Stomach smooth muscle (tissue), 2 donors: ENCODE measurements around the gene TMEM80.

Experiments
- H3K27ac ChIP-seq: one replicate; pipeline ENCODE4 v1.7.0; 2013; ENCODE audit warnings: mild to moderate bottlenecking, low read length, inconsistent platforms
- H3K27me3 ChIP-seq, 2 donors: one replicate each; pipeline ENCODE4 v1.7.0; 2013; ENCODE audit warnings: low read length in 2 of 2; ENCODE audit not compliant: insufficient read depth in 2 of 2, control insufficient read depth in 1 of 2
- H3K36me3 ChIP-seq, 2 donors: one replicate each; pipeline ENCODE4 v1.7.0; 2013; ENCODE audit warnings: low read length in 2 of 2; ENCODE audit not compliant: control insufficient read depth in 2 of 2, insufficient read depth in 2 of 2
- H3K4me1 ChIP-seq: one replicate; pipeline ENCODE4 v1.7.0; 2013; ENCODE audit warnings: low read length; ENCODE audit not compliant: control insufficient read depth, insufficient read depth
- H3K4me3 ChIP-seq, 2 donors: one replicate each; pipeline ENCODE4 v1.7.0; 2013; ENCODE audit warnings: low read length in 2 of 2
- H3K9ac ChIP-seq, 2 donors: one replicate each; pipeline ENCODE4 v1.7.0; 2013; ENCODE audit warnings: low read length in 2 of 2, mild to moderate bottlenecking in 1 of 2
- H3K9me3 ChIP-seq, 2 donors: one replicate each; pipeline ENCODE4 v1.7.0; 2013; ENCODE audit warnings: low read length in 2 of 2; ENCODE audit not compliant: control insufficient read depth in 2 of 2
- donor health status: healthy.
- donor health status: Pancreatic carcinoma.

The TMEM80 gene

DNA sequence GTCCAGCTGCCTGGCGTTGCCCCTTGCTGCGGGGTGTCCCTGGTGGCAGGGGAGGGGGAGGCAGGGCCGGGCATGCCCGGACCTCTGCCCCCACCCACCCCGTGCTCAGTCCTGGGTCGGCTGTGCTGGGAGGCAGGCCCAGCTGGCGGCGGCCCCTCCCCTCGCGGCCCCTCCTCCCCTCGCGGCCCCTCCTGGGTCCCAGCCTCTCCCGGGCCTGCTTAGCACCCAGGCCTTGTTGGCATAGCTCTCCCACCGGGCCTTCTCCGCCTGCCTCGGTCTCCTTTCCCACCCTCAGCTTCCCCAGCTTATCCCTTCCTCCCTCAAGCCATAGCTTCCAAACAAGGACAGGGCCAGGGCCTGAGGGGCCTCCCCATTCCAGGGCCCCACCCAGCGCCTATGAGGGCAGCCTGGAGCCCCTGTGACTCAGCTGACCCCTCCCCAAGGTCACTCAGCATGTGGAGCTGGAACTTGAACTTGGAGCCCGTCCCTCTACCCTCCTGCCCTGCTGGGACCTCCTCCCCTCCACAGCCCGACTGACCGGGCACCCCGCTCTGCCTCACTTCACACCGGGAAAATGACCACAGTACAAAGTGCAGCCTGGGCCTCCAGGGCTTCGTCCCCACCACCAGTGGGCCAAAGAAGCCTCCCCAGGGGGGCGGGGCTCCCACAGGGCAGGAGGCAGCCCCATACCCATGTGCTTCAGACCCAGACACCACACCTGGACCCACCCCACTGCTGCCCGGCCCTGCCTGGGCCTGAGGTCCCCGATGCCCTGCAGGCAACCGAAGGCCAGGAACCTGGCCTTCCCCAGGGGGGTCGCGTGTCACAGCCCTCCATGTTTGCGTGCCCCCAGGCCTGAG is 11.6 kb downstream of the TMEM80 start:
- peaks cover 43% of the 10 kb centered on the region for H3K4me1 ChIP-seq
- no peaks in the 10 kb centered on the region for H3K36me3 ChIP-seq
- H3K27ac ChIP-seq = peak overlapping the region; percentile 58
- peak overlapping the region in 1 of 2 donors; percentile 82 for H3K9ac ChIP-seq
- H3K4me3 ChIP-seq = peak overlapping the region; percentile 21 to 77
- peaks cover 0 to 29% of the 10 kb centered on the region in 2 donors for H3K27me3 ChIP-seq
- no peaks in the 10 kb centered on the region for H3K9me3 ChIP-seq

DNA sequence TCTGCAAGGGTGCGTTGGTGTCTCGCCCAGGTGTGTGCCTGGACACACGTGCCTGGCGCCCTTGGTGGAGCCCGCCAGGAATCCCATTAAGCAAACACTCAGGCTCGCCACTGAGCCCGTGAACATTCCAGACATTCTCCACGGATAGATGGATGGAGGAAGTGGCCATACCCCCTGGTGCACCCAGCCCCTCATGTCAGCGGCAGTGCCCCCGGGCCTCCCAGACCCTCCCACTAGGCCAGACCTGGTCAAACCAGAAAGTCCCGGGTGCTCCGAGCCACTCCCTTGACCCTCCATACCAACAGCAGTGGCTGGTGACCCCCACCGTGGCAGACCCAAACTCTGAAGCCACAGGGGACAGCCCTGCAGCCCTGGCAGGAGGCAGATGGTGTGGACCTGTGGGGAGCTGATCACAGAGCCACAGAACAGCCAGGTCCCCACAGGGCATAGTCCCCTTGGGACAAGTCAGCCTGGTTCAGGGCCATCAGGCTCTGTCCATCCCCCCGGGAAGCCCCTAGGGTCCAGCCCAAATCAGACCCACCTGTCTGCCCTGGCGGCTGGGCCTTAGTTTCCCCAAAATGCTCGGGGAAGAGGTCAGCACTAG is 12.3 kb downstream of the TMEM80 start:
- no peak overlapping the region for H3K27ac ChIP-seq
- H3K27me3 ChIP-seq = peaks cover 0 to 29% of the 10 kb centered on the region in 2 donors
- H3K9ac ChIP-seq = peak overlapping the region in 1 of 2 donors; percentile 29
- peaks cover 38% of the 10 kb centered on the region for H3K4me1 ChIP-seq
- H3K9me3 ChIP-seq = no peaks in the 10 kb centered on the region
- no peaks in the 10 kb centered on the region for H3K36me3 ChIP-seq
- no peak overlapping the region for H3K4me3 ChIP-seq

GRCh38 chr11:708511-708910 is 12.9 kb downstream of the TMEM80 start:
- H3K36me3 ChIP-seq = no peaks in the 10 kb centered on the region
- H3K27ac ChIP-seq = no peak overlapping the region
- H3K4me3 ChIP-seq = no peak overlapping the region
- H3K4me1 ChIP-seq = peaks cover 32% of the 10 kb centered on the region
- H3K9ac ChIP-seq = no peak overlapping the region
- no peaks in the 10 kb centered on the region for H3K9me3 ChIP-seq
- peaks cover 0 to 29% of the 10 kb centered on the region in 2 donors for H3K27me3 ChIP-seq

DNA sequence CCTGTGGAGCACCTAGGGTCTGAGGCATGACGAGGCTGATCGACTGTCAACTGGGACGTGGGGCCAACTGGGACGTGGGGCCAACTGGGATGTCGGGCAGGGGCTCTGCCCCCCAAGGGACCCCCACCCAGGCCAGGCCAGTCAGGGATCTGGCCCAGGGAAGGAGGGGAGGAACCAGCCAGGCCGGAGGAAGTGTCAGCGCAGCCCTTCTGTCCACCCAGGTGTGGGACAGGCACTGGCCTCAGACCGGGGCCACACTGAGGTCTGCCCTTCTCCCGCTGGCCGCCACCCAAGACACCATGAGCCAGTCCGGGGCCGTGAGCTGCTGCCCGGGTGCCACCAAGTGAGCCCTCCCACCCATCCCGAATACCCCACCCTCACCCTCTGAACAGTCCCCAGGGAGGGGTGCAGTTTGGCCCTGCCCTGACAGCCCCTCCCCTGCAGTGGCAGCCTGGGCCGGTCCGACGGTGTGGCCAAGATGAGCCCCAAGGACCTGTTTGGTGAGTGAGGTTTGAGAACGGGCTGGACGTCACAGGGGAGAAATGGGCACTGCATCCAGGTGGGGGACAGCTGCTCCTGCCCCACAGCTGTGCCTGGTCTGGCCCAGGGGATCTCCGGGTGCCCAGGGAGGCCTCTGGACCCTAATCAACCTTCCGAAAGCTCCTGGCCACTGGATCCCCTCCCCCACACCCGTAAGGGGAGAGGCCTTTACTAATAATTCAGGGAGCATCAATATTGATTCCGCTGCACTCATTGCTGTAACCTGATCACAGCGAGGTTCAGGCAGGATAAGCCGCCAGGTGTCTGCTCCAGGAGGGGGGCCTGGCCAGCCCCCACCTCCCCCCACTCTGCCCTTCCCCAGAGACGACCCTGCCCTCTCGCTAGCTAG is 13.7 kb downstream of the TMEM80 start:
- no peaks in the 10 kb centered on the region for H3K9me3 ChIP-seq
- H3K27me3 ChIP-seq = peaks cover 0 to 29% of the 10 kb centered on the region in 2 donors
- H3K4me3 ChIP-seq = no peak overlapping the region
- H3K27ac ChIP-seq = no peak overlapping the region
- H3K36me3 ChIP-seq = no peaks in the 10 kb centered on the region
- peaks cover 32% of the 10 kb centered on the region for H3K4me1 ChIP-seq
- H3K9ac ChIP-seq = no peak overlapping the region

DNA sequence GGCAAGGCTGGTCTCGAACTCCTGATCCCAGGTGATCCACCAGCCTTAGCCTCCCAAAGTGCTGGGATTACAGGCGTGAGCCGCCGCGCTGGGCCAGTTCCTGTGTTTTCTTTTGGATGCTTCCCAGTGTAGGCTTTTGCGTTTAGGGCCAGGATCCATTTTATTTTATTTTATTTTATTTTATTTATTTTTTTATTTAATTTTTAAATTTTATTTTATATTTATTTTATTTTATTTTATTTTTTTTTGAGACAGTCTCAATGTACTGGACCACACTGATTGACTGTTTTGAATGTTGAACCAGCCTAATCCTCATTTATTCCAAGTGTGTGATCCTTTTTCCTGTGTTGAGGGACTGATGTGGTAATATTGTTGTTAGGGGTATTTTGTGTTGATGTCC is 18.8 kb downstream of the TMEM80 start:
- H3K4me1 ChIP-seq = peaks cover 2% of the 10 kb centered on the region
- H3K27me3 ChIP-seq = peaks cover 0 to 8% of the 10 kb centered on the region in 2 donors
- H3K9me3 ChIP-seq = no peaks in the 10 kb centered on the region
- H3K36me3 ChIP-seq = no peaks in the 10 kb centered on the region
- H3K27ac ChIP-seq = no peak overlapping the region
- H3K9ac ChIP-seq = no peak overlapping the region
- H3K4me3 ChIP-seq = no peak overlapping the region

DNA sequence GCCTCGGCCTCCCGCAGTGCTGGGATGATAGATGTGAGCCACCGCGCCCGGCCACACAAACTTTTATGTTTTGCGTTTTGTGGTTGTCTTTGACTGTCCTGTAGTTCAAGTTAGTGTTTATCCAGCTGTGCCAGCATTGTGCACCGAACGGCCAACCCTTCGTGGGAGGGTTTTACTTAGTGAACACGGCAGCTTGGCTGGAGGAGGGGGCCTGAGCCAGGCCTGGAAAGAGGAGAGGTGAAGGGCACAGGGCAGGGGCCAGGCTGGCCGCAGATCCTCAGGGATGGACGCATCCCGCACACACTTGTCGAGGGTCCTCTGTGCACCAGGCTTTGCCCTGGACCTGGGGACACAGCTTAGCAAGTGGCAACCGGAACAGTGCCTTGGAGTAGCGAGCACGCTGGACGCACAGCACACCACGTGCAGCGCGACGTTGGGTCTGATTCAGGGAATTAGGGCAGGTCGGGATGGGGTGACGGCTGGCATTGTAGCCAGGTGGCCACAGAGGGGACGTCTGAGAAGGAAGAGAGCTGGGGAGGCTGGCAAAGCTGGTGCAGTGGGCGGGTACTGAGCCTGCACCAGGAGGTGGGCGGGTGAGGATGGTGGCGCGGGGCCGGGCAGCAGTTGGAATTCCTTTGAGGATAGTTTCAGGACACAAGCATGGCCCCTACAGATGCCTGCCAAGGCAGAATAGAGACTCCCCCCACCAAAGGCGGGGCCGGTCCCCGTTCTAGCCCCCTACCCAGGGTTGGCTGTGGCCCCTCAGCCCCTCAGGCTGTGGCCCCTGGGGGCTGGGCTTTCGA is 23.8 kb downstream of the TMEM80 start:
- Histone ChIP-seq H3K9ac (no peak overlapping the region), H3K4me3 (no peak overlapping the region), H3K27ac (no peak overlapping the region), H3K27me3 (peaks cover 8 to 39% of the 10 kb centered on the region in 2 donors), H3K9me3 (no peaks in the 10 kb centered on the region), H3K4me1 (peaks cover 14% of the 10 kb centered on the region), H3K36me3 (no peaks in the 10 kb centered on the region)

DNA sequence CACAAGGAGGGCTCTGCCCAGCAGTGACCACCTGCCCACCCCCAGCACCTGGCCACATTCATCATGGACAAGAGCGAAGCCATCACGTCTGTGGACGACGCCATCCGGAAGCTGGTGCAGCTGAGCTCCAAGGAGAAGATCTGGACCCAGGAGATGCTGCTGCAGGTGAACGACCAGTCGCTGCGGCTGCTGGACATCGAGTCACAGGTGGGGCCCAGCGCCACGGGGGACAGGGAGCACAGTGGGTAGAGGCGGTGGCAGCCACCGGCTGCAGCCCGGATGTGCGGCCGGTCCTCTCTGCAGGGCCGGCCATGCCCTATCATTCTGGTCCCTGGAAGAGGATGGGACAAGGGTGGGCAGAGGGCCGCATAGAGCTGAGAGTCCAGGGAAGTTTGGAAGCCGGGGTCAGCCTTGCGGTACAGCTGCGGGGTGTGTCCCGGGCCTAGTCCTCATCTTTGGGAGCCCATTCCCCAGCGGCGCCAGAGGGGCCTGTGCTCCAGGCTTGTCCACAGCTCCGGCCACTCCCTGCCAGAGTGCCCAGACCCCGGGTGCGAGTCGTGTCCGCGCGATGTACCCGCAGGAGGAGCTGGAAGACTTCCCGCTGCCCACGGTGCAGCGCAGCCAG is 24.5 kb downstream of the TMEM80 start:
- Histone ChIP-seq H3K4me3 (peak overlapping the region in 1 of 2 donors; percentile 59), H3K36me3 (no peaks in the 10 kb centered on the region), H3K27ac (no peak overlapping the region), H3K9me3 (no peaks in the 10 kb centered on the region), H3K27me3 (peaks cover 13 to 46% of the 10 kb centered on the region in 2 donors), H3K9ac (no peak overlapping the region), H3K4me1 (peaks cover 14% of the 10 kb centered on the region)

GRCh38 chr11:720642-721246 is 25.1 kb downstream of the TMEM80 start:
- Histone ChIP-seq H3K27me3 (peaks cover 17 to 52% of the 10 kb centered on the region in 2 donors), H3K9me3 (no peaks in the 10 kb centered on the region), H3K4me3 (peak overlapping the region in 1 of 2 donors; percentile 59), H3K27ac (no peak overlapping the region), H3K9ac (no peak overlapping the region), H3K36me3 (no peaks in the 10 kb centered on the region), H3K4me1 (peaks cover 18% of the 10 kb centered on the region)

- Histone ChIP-seq H3K9me3 (no peaks in the 10 kb centered on the region), H3K27me3 (peaks cover 17 to 57% of the 10 kb centered on the region in 2 donors), H3K4me1 (peaks cover 21% of the 10 kb centered on the region), H3K36me3 (no peaks in the 10 kb centered on the region), H3K9ac (no peak overlapping the region), H3K4me3 (no peak overlapping the region), H3K27ac (no peak overlapping the region)
These were observed 25.7 kb downstream of the TMEM80 start for GRCh38 chr11:721247-721740.
